ENCODE results near the gene MELTF. TPM values are rescaled to one million over a fixed set of nuclear protein-coding genes. Genes with fewer than 3 reads are reported as not detected.

MELTF gene
- total RNA-seq, 4 donors from 2014 or later, result 0.77 to 18.0 (median 6.3) TPM

DNA sequence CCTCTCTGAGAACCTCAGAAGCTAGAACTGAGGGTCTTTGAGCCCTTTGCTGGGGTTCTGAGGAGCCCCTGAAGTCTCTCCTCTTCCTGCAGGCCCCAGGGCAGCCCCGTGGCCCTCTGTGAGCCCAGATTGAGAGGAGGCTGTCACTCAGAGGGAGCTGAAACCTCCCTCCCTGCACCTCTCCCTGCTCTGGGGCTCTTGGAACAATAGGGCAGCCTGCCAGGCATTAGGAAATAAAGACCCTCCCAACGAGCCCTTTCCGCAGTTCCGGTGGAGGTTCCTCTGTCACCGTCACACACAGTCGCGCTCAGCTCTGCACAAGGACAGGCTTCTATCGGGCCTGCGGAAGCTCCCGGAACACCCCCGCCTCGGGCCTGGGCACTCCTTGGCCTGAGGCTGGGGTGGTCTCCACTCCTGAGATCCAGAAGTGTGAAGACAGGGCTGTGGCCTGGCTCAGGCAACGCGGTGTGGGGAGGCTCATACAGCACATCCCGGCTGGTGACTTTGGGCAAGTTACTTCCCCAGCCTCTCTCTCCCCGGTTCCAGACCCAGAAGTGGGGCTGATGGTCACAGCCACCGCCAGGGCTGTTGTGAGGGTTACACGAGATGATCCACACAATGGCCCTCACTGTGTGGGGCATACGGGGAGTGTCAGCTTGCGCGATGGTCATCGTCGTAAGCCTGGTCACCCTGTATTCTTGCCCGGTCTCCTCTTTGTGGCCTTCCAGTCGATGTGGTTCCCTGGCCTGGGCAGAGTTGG is 17.7 kb downstream of the MELTF start:
- no peaks in the 10 kb centered on the region for H3K4me1 ChIP-seq
- H3K27me3 ChIP-seq, result no peaks in the 10 kb centered on the region
- H3K27ac ChIP-seq, result no peak overlapping the region
- TF ChIP-seq, protein P1, sequence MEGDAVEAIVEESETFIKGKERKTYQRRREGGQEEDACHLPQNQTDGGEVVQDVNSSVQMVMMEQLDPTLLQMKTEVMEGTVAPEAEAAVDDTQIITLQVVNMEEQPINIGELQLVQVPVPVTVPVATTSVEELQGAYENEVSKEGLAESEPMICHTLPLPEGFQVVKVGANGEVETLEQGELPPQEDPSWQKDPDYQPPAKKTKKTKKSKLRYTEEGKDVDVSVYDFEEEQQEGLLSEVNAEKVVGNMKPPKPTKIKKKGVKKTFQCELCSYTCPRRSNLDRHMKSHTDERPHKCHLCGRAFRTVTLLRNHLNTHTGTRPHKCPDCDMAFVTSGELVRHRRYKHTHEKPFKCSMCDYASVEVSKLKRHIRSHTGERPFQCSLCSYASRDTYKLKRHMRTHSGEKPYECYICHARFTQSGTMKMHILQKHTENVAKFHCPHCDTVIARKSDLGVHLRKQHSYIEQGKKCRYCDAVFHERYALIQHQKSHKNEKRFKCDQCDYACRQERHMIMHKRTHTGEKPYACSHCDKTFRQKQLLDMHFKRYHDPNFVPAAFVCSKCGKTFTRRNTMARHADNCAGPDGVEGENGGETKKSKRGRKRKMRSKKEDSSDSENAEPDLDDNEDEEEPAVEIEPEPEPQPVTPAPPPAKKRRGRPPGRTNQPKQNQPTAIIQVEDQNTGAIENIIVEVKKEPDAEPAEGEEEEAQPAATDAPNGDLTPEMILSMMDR (IDR thresholded peaks at IDR 0.05), result no peak
- TF ChIP-seq POLR2A (IDR thresholded peaks at IDR 0.05), result no peak
- no peak for DNase-seq
- intact Hi-C loops (cut with DNase I; ENCODE audit: low total_unique reads), result no loop called here
- H3K4me3 ChIP-seq, result no peak overlapping the region
- H3K36me3 ChIP-seq, result no peaks in the 10 kb centered on the region
- no peaks in the 10 kb centered on the region for H3K9me3 ChIP-seq

DNA sequence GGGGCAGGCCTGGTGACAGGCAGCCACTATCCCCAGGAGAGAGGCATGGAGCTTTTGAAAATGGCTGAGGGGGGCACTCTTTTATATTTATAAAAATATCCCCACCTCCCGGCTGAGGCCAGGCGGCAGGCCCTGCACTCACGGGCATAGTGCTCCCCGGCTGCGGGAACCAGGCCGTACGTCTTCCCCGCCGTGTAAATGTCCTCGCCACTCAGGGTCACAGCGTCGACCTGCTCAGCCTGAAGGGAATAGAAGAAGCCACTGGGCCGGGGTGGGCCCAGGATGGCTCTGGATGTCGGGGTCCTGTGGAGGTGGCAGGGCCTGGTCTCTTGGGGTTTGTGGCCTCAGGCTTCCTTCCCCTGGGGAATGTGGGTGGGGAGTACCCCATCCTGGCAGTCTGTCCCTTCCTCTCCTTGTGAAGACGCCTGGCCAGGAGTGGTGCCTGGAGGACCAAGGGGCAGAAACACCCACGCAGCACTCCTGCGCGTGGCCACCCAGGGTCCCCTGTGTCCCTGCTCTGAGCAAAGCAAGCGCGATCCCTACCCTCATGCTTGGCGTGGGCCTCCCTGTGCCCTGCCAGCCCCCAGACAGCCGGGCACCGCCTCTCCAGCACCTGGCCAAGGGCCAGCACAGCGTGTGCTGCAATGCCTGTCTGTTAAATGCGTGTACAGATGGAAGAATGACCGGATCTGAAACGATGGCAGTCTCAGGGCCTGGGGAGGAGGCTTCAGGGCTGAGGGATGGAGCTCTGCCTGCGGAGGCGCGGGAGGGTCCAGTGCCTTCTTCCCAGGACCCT is 18.9 kb downstream of the MELTF start:
- no peaks in the 10 kb centered on the region for H3K27me3 ChIP-seq
- TF ChIP-seq, protein P1 (IDR thresholded peaks at IDR 0.05), result no peak
- no peak for TF ChIP-seq POLR2A (IDR thresholded peaks at IDR 0.05)
- H3K9me3 ChIP-seq, result no peaks in the 10 kb centered on the region
- intact Hi-C loops (cut with DNase I; ENCODE audit: low total_unique reads), result no loop called here
- DNase-seq, result no peak
- H3K27ac ChIP-seq, result no peak overlapping the region
- no peaks in the 10 kb centered on the region for H3K4me1 ChIP-seq
- no peak overlapping the region for H3K4me3 ChIP-seq
- H3K36me3 ChIP-seq, result no peaks in the 10 kb centered on the region

DNA sequence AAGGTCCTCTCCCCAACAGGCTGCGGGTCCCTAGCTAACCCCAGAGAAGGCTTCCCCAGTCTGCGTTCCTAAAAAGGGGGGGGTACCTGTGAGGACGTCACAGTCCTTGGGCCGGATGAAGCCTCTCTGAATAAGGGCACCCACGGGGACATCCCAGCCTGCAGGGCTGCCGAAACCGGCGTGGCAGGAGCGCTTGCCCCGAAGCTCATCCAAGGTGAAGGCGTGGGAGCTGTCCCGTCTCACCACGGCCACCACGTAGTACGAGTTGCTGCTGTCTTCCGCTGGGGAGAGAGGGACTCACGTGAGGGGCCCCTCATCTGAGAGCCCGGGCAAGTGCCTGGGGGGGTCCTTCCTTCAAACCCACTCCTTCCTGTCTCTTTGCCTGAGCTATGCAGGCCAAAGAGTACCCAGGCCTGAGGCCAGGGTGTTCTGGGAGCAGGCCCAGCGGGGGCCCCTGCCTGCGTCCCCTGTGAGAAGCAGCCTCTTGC is 20.0 kb downstream of the MELTF start:
- no peak overlapping the region for H3K27ac ChIP-seq
- H3K4me1 ChIP-seq, result no peaks in the 10 kb centered on the region
- H3K4me3 ChIP-seq, result no peak overlapping the region
- no peaks in the 10 kb centered on the region for H3K27me3 ChIP-seq
- no peak for DNase-seq
- TF ChIP-seq, protein P1 (IDR thresholded peaks at IDR 0.05), result no peak
- no peak for TF ChIP-seq POLR2A (IDR thresholded peaks at IDR 0.05)
- intact Hi-C loops (cut with DNase I; ENCODE audit: low total_unique reads), result loop anchor here (10.0 kb wide), 1 partner anchor 175 kb away; no protein-coding TSS in a partner anchor
- no peaks in the 10 kb centered on the region for H3K36me3 ChIP-seq
- H3K9me3 ChIP-seq, result no peaks in the 10 kb centered on the region

- Histone ChIP-seq H3K4me1 (no peaks in the 10 kb centered on the region), H3K36me3 (no peaks in the 10 kb centered on the region), H3K27me3 (no peaks in the 10 kb centered on the region), H3K4me3 (no peak overlapping the region), H3K9me3 (no peaks in the 10 kb centered on the region), H3K27ac (no peak overlapping the region)
- intact Hi-C loops (cut with DNase I; ENCODE audit: low total_unique reads), result loop anchor here (10.0 kb wide), 1 partner anchor 176 kb away; no protein-coding TSS in a partner anchor
- DNase-seq, result no peak
- TF ChIP-seq, protein P1 (IDR thresholded peaks at IDR 0.05), result no peak
- no peak for TF ChIP-seq POLR2A (IDR thresholded peaks at IDR 0.05)
These were observed 21.0 kb downstream of the MELTF start for GRCh38 chr3:197008436-197009209.

Data from uterus (tissue), 4 donors.